ENCODE results near the gene SURF2.
"Not testable (repeated sequence)": the region's sequence is repeated elsewhere in the genome, so short reads cannot be mapped to it uniquely, and the experiment has no call there.

Gene SURF2

GRCh38 chr9:133356391-133357091 is at the start of gene SURF2, which contains the start of gene SURF1:
Gene SURF2 (plus strand): TSS chr9:133356550. CDS start chr9:133356593, 43 bp downstream.
Gene SURF1 (minus strand): TSS chr9:133356487. CDS start chr9:133356453, 34 bp downstream.
- no peak for TF ChIP-seq CTCF (IDR thresholded peaks at IDR 0.05; ENCODE audit: low read depth, low read length, missing control alignments)
- no peak for DNase-seq (ENCODE audit: low read depth)
- H3K4me3 ChIP-seq (ENCODE audit: low read depth, low read length), result peak within 1 kb of the TSS; percentile 76
- in situ Hi-C loops (cut with HindIII; ENCODE audit: low sequenced_read_pairs), result no loop called here

- no peak for DNase-seq (ENCODE audit: low read depth)
- no peak for TF ChIP-seq CTCF (IDR thresholded peaks at IDR 0.05; ENCODE audit: low read depth, low read length, missing control alignments)
- in situ Hi-C loops (cut with HindIII; ENCODE audit: low sequenced_read_pairs), result no loop called here
- no peak overlapping the region for H3K4me3 ChIP-seq (ENCODE audit: low read depth, low read length)
These were observed 49.0 kb upstream of the SURF2 start for GRCh38 chr9:133307301-133307700.

- no peak for DNase-seq (ENCODE audit: low read depth)
- TF ChIP-seq CTCF (IDR thresholded peaks at IDR 0.05; ENCODE audit: low read depth, low read length, missing control alignments), result no peak
- in situ Hi-C loops (cut with HindIII; ENCODE audit: low sequenced_read_pairs), result no loop called here
- no peak overlapping the region for H3K4me3 ChIP-seq (ENCODE audit: low read depth, low read length)
These were observed 46.7 kb upstream of the SURF2 start for GRCh38 chr9:133309608-133310007.

GRCh38 chr9:133315997-133316396 is 40.4 kb upstream of the SURF2 start:
- no peak for TF ChIP-seq CTCF (IDR thresholded peaks at IDR 0.05; ENCODE audit: low read depth, low read length, missing control alignments)
- in situ Hi-C loops (cut with HindIII; ENCODE audit: low sequenced_read_pairs), result no loop called here
- no peak for DNase-seq (ENCODE audit: low read depth)
- no peak overlapping the region for H3K4me3 ChIP-seq (ENCODE audit: low read depth, low read length)

- in situ Hi-C loops (cut with HindIII; ENCODE audit: low sequenced_read_pairs); H3K4me3 ChIP-seq (ENCODE audit: low read depth, low read length); DNase-seq (ENCODE audit: low read depth): not testable (repeated sequence)
These were observed 38.8 kb upstream of the SURF2 start for GRCh38 chr9:133317551-133317950.

GRCh38 chr9:133320421-133320881 is 35.9 kb upstream of the SURF2 start:
- DNase-seq (ENCODE audit: low read depth), result no peak
- no peak overlapping the region for H3K4me3 ChIP-seq (ENCODE audit: low read depth, low read length)
- in situ Hi-C loops (cut with HindIII; ENCODE audit: low sequenced_read_pairs), result no loop called here

More at GRCh38 chr9:133320421-133320881, 35.9 kb upstream of the SURF2 start:
- TF ChIP-seq CTCF (IDR thresholded peaks at IDR 0.05; ENCODE audit: low read depth, low read length, missing control alignments), result no peak
